NCI-H1092 (cell line): Measurements from ENCODE around the gene NRXN3.

ENCODE experiments used
- DNase-seq: peaks from one replicate; lab custom pipeline; 2025; lab: John Stamatoyannopoulos, UW

NRXN3 gene

GRCh38 chr14:79584679-79585078, 1414.5 kb downstream of the NRXN3 start:
- DNase-seq = no peak

GRCh38 chr14:79585845-79586244, 1415.7 kb downstream of the NRXN3 start:
- no peak for DNase-seq

- no peak for DNase-seq
These were observed 1416.2 kb downstream of the NRXN3 start for GRCh38 chr14:79586416-79586815.

- peak; percentile 30 for DNase-seq
These were observed 1416.9 kb downstream of the NRXN3 start for GRCh38 chr14:79586989-79587598.

GRCh38 chr14:79587875-79588274, 1417.7 kb downstream of the NRXN3 start:
- no peak for DNase-seq

GRCh38 chr14:79588398-79588797, 1418.2 kb downstream of the NRXN3 start:
- DNase-seq = no peak

- DNase-seq = no peak
These were observed 1426.4 kb downstream of the NRXN3 start for GRCh38 chr14:79596551-79596950.

GRCh38 chr14:79597566-79597965, 1427.4 kb downstream of the NRXN3 start:
- DNase-seq = no peak

GRCh38 chr14:79598339-79598738, 1428.2 kb downstream of the NRXN3 start:
- no peak for DNase-seq

GRCh38 chr14:79599239-79599638, 1429.1 kb downstream of the NRXN3 start:
- DNase-seq = no peak

- DNase-seq = no peak
These were observed 1430.2 kb downstream of the NRXN3 start for GRCh38 chr14:79600406-79600805.

GRCh38 chr14:79601579-79601978, 1431.4 kb downstream of the NRXN3 start:
- no peak for DNase-seq

- DNase-seq = no peak
These were observed 1431.9 kb downstream of the NRXN3 start for GRCh38 chr14:79602045-79602444.

GRCh38 chr14:79602742-79603141, 1432.6 kb downstream of the NRXN3 start:
- DNase-seq = no peak

- peak; percentile 87 for DNase-seq
These were observed 1435.7 kb downstream of the NRXN3 start for GRCh38 chr14:79605849-79606248.

- DNase-seq = no peak
These were observed 1438.3 kb downstream of the NRXN3 start for GRCh38 chr14:79608446-79608845.

- no peak for DNase-seq
These were observed 1443.5 kb downstream of the NRXN3 start for GRCh38 chr14:79613625-79614024.

GRCh38 chr14:79614448-79614847, 1444.3 kb downstream of the NRXN3 start:
- DNase-seq = no peak

GRCh38 chr14:79627058-79627457, 1456.9 kb downstream of the NRXN3 start:
- no peak for DNase-seq

GRCh38 chr14:79629411-79630287, 1459.5 kb downstream of the NRXN3 start:
- no peak for DNase-seq

GRCh38 chr14:79630288-79630960, 1460.3 kb downstream of the NRXN3 start:
- no peak for DNase-seq

- DNase-seq = no peak
These were observed 1461.1 kb downstream of the NRXN3 start for GRCh38 chr14:79631276-79631675.
